GM19025 (cell line): ENCODE results near the gene THBS3.
"Not testable (repeated sequence)": the region's sequence is repeated elsewhere in the genome, so short reads cannot be mapped to it uniquely, and the experiment has no call there.

Experiments used
- ATAC-seq: cut with Tn5 transposase; IDR thresholded peaks from one replicate; pipeline ENCODE4 v1.9.1; 2021; ENCODE audit warnings: mild to moderate bottlenecking, low read depth, moderate library complexity; ENCODE audit not compliant: unreplicated experiment

Gene THBS3

DNA sequence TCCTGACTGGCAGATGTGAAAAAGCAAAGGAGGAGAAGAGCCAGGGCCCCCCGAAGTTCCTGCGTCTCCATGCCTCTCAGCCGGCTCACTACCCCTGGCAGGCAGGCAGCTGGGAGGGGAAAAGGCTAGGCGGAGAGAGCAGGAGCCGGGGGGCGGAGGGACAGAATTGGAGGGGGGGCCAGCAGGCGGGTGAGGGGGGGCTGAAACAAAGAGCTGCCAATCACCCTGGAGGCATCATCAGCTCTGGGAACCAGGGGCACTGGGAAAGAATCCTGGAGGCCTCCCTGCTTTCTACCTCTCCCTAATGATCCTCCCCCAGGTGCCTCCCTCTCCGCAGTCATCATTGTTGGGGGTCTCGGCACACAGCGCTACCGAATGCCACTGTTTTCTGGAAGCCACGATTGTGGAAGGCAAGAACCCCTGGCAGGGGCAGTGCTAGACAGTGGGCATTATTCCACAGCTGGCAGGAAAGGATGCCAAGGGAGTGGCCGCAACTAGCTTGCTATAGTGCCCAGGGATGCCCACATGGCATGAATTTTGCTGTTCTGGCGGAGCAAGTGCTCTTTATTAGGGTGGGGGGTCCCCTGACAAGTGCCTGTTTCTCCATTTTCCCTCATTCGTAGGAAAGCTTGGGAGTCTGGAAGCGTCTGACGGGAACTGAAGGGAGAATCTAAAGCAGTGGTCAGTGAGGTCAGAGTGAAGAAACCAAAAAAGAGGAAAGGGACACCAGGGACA, at the start of gene THBS3:
TSS of gene THBS3 (minus strand) at position 92 of the 735 bp plus-strand sequence. CDS start at position 71, 21 bp downstream.
- no peak for ATAC-seq

DNA sequence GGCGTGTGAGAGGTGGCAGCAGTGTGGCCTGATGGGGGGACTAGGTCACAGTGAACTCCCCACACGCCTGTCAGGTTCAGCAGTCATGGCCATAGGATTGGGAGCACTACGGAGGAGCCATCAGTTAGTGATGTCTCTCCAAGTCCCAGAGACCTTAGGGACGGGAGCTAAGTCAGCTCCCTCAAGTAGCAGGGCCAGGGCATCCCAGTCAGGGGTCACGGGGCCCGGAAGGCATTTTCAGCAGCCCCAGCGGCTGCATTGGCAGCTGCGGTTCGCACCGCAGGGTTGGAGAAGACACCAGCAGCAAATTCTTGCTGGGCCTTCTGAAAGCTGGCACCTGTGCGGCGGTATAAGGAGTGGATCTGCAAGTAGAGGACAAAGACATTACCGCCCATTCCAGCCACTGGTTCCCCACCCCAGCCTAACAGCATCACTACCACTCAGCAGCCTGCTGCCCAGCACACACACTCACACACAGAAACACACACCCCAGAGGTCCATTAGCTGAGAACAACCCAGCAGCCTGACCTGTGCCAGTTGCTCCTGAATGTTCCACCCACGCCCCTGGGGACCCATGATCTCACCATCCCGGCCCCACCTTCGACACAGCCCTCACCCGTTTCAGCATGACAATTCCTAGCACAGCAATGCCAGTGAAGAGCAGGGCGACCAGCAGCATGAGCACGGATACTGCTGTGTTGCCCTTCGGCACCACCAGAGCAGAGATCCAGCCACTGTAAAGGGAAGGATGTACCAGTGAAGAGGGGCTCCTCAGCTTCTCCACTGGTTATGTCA, 48.6 kb upstream of the THBS3 start:
- ATAC-seq: no peak

DNA sequence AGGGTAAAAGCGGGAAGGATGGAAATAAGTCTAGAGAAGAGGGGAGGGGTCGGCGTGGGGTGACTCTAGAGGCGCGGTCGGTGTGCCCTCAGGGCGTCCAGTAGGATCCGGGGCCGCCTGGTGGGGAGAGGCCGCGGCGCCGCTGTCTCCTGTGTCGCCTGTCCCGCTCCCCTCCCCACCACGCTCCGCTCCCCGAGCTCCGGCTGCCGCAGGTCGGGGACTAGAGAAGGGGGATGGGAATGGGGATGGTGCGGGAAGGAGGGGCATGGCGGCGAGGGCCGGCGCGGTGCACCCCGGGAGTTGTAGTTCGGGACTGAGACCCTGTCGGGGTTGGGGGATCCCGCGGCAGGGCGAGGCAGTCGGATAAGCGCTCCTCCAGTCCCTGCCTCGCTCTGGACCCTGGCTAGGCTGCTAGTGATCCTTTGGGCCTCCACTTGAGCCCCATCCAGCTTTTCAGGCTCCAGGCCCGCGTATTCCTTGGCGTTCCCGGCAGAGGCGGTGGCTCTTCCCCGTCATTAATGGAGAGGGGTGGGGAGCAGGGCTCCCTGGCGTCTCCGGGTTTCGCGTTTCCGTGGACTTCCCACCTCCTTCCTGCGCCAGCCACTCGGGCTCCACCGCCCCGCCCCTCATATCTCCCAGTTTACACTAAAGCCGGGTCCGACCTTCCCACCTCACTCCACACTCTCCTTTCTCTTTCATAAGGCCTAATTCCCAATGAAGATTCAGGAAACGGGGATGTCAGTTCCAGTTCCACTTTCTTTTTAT, 47.7 kb upstream of the THBS3 start, which contains the start of gene ENTREP3:
TSS of gene ENTREP3 (minus strand) at position 241 of the 765 bp plus-strand sequence. CDS start 606 bp downstream, outside the sequence.
- no peak for ATAC-seq

DNA sequence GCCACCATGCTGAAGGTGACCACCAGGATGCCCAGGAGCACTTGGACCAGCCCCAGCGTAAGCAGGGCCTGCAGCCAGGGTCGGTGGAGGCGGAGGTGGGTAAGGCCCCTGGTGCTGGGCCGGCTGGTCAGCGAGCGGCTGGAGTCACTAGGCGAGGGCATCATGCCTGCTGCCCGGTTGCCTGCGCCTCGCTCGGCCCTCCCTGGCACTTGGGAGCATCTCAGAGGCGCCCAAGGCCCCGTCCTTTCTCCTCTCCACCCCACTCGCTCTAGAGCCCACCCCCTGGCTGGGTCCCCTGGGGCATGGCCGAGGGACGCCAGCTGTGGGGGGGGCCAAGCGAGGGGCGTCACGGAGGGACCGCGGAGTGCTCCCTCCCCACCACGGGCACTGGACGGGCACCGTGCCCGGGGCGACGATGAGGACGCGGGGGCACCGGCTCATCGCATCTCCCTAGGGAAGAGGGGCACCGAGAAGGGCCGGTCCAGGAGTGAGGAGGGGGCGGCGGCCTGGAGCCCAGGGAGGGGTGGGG, 47.1 kb upstream of the THBS3 start:
- ATAC-seq: no peak

DNA sequence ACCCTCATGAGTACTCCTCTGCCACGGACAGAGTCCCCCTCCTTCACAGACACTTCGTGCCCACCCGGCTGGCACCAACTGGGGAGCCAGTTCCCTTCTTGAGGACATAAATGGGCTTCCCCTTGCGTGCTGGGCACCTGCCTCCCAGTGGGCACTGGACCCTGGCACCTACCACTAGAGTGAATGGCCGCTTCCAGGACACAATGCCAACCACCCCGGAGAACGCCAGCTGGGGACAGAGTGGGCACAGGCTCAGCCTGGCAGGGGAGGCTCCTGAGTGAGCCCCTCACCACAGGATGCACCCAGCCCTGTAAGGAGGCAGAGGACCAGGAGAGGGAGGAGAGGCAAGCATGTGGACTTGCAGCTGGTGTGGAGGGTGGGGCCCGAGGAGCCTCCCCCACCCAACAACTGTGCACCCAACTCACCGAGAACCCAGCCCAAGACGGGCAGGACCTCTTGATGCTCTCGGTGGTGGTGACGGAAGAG, 46.6 kb upstream of the THBS3 start:
- no peak for ATAC-seq

DNA sequence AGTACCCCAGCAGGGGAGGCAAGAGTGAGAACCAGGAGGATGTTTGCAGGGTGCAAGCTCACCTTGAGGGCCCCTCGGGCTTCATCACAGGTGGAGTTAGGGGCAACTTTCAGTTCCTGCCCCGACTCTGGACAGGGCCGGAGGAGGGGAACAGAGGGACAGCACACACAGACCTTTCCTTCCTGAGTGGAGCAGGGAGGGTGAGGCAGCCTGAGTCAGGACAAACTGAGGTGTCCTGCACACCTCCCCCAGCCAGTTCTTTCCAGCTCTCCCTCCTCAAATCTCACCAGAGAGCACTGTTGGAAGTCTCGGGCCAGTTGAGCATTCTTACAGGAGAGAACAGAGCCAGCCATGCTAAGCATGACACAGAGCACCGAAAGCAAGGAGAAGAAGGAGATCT, 46.1 kb upstream of the THBS3 start:
- no peak for ATAC-seq

DNA sequence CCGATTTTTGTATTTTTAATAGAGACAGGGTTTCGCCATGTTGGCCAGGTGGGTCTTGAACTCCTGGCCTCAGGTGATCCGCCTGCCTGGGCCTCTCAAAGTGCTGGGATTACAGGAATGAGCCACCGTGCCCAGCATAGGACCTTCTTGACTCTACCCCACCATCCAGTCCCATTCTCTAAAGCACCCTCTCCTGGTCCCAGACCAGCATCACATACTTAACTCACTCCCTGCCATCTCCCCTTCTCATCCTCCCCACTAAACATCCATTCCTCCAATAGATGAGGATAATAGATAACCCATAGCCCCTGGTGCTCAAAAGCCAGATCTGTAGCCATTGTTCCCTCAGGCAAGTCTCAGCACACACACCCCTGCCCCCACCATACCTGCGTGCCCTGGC, 45.5 kb upstream of the THBS3 start:
- no peak for ATAC-seq

DNA sequence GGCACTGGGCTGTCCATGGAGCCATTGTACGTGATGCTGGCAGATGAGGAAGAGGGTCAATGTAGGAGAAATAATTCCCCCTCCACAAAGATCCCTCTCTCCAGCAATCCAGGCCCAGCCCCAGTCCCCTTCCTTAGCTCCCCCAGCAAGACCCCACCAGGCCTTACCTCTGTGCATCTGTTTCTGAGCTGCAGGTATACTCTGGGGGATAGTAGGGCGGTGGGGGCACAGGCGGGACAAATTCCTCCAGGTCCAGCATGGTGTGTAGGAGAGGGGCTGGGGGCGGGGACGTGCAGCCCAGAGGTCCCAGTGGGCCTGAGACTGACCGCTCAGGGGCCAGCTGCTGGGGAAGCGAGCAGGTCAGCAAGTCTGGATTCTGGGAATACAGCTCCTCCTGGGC, 43.9 kb upstream of the THBS3 start:
- no peak for ATAC-seq

DNA sequence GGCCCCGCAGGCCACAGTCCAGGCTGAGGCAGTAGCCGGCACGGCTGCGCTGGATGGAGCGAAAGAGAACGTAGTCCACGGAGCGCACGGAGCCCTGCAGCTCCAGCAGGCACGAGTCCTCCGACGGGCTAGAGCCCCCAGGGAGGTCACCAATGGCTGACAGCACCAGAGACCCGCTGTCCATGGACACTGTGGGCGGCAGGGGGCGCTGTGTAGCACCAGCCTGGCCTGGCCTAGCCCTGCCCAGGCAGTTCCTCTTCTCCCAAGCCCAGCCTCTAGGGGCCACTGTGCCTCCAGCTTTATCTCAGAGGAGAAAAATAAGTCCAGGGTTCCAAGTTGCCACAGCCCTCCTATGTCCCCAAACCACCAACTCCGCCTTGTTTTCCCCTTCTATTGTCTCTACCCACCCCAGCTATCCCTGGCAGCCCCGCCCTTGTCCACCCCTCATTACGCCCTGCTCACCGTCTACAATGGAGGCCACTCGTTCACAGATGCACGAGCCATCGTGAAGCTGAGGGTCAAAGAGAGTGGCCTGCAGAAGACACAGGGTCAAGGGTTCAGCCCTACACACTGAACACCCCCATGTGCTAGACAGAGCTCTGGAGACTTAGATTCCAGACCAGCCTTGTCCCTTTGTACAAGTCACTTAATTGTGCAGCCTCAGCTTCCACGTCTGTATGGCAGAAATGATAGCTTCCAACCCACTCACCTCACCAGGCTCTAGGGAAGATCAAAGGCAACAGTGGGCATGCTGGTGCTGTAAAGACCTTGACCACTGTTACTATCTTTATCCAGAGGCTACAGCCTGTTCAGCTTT, 43.1 kb upstream of the THBS3 start:
- ATAC-seq: peak; percentile 86

DNA sequence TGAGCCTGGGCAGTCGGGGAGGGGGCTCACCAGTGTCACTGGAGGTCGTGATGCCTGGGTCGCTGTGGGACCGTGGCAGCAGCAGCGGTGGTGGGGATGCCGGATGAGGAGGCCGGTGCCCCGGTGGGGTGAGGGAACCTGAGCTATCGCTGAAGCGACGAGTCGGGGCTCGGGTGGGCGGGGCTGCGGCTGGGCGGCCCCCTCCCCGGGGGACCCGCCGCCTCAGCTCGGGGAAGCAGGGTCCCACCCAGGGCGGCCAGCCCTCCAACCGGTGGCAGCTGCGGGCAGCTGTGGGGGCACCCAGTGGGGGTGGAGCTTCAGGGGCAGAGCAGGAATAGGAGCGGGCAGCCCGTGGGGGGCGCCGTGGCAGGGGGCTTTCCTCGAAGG, 42.5 kb upstream of the THBS3 start:
- peak; percentile 14 for ATAC-seq

DNA sequence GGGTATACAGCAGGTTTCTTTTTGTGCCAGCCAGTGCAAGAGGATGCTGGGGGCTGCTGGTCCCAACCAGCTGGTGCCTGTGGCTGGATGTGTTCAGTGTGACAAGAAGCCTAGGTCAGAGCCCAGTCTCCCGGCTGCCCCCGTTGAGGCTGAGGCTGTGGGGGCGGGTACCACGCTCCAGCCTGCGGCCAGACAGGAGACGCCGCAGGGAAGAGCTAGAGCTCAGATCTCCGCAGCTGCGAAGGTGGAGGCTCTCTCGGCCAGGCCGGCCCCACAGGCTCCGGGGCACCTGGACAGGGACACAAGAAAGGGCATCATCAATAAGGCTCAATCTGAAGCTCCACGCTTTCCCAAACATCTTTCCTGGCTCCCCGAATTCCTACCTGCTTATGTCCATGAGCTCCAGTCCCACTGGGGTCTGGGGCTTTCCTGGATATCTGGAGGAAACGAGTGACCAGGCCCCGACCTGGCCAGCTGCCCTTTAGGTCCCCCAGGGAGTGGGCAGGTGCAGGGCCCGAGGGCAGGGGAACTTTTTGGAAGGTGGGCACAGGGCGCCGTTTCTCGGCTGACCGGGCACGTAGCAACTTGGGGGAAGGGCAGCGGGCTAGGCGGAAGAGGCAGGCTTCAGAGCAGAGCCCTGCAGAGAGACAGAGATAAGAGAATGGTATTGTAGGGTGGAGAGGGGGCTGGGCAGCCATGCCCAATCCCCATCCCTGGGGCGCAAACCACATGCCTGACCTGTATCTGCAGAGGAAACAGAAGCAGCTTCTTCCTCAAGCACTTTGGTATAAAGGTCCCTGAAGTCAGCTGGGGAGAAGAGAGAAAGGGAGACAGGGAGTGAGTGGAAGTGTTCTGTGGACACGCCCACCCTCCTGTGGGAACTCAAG, 40.2 kb upstream of the THBS3 start:
- no peak for ATAC-seq

DNA sequence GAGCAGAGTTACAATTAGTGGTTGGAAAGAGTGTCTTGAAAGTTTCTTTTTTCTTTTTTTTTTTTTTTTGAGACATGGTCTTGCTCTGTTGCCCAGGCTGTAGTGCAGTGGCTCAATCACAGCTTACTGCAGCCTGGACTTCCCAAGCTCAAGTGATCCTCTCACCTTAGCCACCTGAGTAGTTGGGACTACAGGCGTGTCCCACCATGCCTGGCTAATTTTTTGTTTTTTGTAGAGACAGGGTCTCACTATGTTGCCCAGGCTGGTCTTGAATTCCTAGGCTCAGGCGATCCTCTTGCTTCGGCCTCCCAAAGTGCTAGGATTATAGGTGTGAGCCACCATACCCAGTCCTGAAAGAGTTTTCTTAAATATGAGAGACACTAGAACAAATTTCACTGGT, 39.1 kb upstream of the THBS3 start:
- ATAC-seq: not testable (repeated sequence)

DNA sequence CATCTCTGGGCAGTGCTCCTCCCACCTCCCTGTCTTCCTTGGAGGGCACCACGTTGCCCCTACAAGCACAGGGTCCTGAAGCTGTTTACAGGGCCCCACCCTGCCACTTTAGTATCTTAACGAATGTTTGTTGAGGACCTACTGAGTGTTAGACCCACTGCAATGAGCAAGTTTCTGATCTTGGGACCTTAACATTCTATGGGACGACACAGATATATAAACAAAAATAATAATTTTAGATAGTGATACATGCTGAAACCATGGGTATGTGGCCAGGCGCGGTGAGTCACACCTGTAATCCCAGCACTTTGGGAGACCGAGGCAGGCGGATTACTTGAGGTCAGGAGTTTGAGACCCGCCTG, 37.4 kb upstream of the THBS3 start:
- no peak for ATAC-seq

DNA sequence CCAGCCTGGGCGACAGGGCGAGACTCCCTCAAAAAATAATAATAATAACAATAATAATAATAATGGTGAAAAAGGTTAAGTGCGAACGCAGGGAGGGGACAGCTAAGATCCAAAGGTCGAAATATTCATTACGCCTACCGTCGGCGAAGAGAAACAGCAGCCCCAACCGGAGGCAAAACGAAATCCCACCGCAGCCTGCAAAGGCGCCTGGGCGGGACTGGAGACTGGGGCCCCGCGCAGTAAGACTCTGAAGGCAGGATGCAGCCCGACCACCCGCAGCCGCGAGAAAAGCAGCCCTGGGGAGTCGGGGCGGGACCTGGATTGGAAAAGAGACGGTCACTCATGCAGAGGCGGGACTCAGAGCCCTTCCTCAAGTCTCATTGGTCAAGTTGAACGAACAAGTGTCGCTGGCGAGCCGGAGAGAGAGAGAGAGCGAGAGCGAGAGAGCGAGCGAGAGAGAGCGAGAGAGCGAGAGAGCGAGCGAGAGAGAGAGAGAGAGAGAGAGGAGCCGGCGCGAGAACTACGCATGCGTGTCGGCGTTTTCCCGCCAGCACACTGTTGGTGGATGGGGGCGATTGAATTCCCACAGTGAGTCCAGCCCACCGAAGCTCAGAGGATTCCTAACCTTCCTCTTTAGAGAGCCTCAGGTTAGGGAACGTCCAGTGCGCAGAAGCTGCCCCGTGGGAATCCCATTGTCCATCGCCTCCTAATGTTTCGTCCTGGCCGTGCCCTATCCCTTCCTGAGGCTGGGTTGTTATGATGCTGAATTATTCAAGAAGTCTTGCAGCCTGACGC, 36.9 kb upstream of the THBS3 start:
- peak; percentile 76 for ATAC-seq

DNA sequence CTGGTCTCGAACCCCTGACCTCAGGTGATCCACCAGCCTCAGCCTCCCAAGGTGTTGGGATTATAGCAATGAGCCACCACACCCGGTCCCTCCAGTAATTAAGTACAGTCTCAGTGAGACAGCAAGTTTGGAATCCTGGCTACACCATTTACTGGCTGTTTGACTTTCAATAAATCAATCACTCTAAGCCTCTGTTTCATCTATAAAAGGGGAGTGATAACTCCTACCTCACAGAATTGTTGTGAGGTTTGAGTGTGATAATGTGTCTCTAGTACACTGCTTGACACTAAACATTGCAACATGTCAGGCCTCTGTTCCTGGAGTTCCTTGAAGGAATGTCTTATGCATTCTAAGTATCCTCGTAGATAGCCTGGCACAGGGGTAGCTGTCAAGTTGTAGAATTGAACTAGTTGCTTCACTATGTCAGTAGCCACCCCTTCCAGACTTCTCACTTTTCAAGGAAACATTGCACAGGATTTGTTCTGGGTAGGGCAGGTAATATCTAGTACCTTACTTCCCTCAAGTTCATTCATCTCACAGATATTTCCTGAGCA, 35.2 kb upstream of the THBS3 start:
- no peak for ATAC-seq

DNA sequence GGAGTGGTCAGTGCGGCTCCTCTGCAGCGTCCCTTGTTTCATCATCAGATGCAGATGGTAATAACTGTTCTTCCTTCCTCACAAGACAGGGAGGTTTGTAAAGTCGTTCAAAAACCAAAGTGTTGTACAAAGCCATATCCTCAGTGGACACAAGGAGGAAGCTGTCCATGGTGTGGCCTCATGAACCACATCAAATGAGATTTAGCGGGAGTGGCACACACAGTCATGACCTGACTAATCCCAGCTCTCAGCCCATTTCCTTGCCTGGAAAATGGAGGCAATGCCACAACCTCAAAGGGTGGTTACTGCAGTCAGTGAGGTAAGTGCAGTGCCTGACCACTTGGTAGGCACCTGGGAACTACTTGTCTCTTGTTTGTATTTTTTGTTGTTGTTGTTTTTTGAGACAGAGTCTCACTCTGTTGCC, 34.2 kb upstream of the THBS3 start:
- no peak for ATAC-seq

DNA sequence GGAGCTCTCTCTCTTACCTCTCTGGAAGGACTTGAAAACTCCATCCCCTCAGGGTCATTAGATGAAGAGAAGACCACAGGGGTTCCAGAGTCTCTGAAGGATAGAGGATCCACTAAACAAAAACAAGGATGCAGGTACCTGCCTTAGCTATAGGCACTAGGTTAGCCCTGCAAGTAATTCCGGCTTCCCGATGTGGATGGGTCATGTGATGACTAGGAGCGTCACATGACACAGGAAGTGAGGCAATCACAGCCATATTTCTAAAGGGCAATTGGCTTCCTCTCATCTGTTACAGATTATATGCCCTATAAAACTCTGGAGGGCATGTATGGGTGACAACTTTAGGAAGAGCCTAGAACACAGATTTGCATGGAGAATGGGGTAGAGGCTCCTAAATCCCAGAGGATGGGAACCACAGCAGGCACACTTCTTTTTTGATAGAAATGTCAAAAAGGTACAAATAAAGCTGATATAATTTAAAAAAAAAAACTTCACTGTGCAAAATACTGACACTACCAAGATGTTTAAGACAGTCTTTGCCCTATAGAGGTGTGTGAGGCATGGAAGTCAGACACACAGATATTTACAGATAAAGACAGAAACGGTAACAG, 33.5 kb upstream of the THBS3 start:
- no peak for ATAC-seq
